Adrenal gland (tissue), 5 donors: ENCODE measurements around the gene RASA3.

ENCODE experiments used
- POLR2A ChIP-seq, 2 donors: fragments of 450-650 bp; IDR thresholded peaks; one replicate each; pipeline ENCODE4 v1.6.1; 2017; ENCODE audit warnings: antibody characterized with exemption in 2 of 2, mild to moderate bottlenecking in 2 of 2, moderate library complexity in 1 of 2
- TF ChIP-seq, protein P1 (sequence below), 6 experiments: fragments of 450-650 bp in 4 of 6; fragments of 200-600 bp in 2 of 6; sonication (generic) in 1 of 6; IDR thresholded peaks; 1 replicate in 5 of 6; 2 replicates in 1 of 6; pipeline versions ENCODE4 v1.5.1 to v1.8.0; 2016 to 2021; ENCODE audit warnings: antibody characterized with exemption in 6 of 6, mild to moderate bottlenecking in 2 of 6, moderate library complexity in 1 of 6
- donor health status: DM: no; HTN: no; CAD: no.

DNA sequence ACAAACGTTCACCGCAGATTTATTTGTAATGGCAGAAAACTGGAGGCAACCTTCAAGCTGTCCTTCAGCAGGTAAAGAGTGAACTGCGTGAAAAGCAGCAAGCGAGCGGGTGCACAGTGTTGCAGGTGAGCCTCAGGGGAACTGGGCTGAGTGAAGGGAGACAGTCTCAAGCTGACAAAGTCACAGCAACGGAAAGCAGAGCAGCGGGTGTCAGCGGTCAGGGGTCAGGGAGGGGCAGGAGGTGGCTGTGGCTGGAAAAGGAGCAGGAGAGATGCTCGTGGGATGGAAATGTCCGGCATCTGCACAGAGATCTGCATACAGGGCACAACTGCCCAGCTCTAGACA, 8.5 kb upstream of the RASA3 start:
- TF ChIP-seq, protein P1, sequence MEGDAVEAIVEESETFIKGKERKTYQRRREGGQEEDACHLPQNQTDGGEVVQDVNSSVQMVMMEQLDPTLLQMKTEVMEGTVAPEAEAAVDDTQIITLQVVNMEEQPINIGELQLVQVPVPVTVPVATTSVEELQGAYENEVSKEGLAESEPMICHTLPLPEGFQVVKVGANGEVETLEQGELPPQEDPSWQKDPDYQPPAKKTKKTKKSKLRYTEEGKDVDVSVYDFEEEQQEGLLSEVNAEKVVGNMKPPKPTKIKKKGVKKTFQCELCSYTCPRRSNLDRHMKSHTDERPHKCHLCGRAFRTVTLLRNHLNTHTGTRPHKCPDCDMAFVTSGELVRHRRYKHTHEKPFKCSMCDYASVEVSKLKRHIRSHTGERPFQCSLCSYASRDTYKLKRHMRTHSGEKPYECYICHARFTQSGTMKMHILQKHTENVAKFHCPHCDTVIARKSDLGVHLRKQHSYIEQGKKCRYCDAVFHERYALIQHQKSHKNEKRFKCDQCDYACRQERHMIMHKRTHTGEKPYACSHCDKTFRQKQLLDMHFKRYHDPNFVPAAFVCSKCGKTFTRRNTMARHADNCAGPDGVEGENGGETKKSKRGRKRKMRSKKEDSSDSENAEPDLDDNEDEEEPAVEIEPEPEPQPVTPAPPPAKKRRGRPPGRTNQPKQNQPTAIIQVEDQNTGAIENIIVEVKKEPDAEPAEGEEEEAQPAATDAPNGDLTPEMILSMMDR (IDR thresholded peaks at IDR 0.05): no peak
- TF ChIP-seq POLR2A (IDR thresholded peaks at IDR 0.05): no peak
